ENCODE data around the gene PTCSC3. TPM values are rescaled to one million over a fixed set of nuclear protein-coding genes. Genes with fewer than 3 reads are reported as not detected.

PTCSC3 gene
- total and polyA plus RNA-seq, 2 of the 13 experiments (the other 11 are each of a cell fraction or from before 2014, with no cell fraction given), result not detected

DNA sequence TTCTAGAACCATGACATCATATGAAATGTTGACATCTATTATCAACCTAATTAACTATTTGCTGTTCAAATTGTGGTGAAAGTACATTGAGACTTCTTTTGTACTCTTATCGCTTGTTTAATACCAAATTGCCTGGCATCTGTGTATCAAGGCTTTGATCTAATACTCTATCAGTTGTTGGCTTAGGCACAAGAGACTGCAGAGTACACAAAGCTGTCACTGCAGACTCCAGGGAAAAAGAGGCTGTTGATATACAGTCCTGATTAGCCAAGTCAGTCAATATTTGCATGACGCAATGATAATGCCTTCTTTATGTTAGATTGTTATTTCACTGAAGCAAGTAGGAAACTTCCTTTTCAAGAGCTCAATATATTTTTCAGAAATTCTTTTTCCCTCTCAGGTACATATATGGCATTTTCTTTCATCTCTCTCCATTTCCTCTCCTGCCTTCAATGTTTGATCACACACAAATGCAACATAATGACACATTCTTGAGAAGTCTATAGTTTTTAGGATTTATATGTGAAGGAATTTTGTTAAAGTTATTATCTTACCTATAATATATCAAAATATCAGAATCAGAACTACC lies 32.3 kb upstream of the PTCSC3 start (continued):
- TF ChIP-seq SNAPC4 (CRISPR knock-in tag; IDR thresholded peaks at IDR 0.05) (no peak), ZNF780A (CRISPR knock-in tag; IDR thresholded peaks at IDR 0.05) (no peak), ZNF260 (CRISPR knock-in tag; IDR thresholded peaks at IDR 0.05; ENCODE audit: borderline replicate concordance, low read depth) (no peak), ZFP36L2 (CRISPR knock-in tag; IDR thresholded peaks at IDR 0.05) (no peak), TBL1XR1 (IDR thresholded peaks at IDR 0.05; ENCODE audit: borderline replicate concordance, low read length, partially characterized antibody) (peak; percentile 78), ZZZ3 (CRISPR knock-in tag; IDR thresholded peaks at IDR 0.05; ENCODE audit: borderline replicate concordance) (no peak), ZNF781 (CRISPR knock-in tag; IDR thresholded peaks at IDR 0.05; ENCODE audit: borderline replicate concordance, not compliant biosample characterization) (no peak), MXD4 (CRISPR knock-in tag; IDR thresholded peaks at IDR 0.05) (no peak), EED (CRISPR knock-in tag; IDR thresholded peaks at IDR 0.05) (no peak), HOXA7 (CRISPR knock-in tag; IDR thresholded peaks at IDR 0.05) (no peak), ZNF83 (CRISPR knock-in tag; IDR thresholded peaks at IDR 0.05; ENCODE audit: borderline replicate concordance) (no peak), POGK (CRISPR knock-in tag; conservative IDR thresholded peaks at IDR 0.05) (no peak; the same call in 1 of the 2 replicates), FOXA3 (CRISPR knock-in tag; IDR thresholded peaks at IDR 0.05) (peak; percentile 99), MLLT10 (CRISPR knock-in tag; IDR thresholded peaks at IDR 0.05) (no peak), TAF15 (IDR thresholded peaks at IDR 0.05; ENCODE audit: low read depth, low read length, poor library complexity, severe bottlenecking) (no peak), ZNF598 (CRISPR knock-in tag; IDR thresholded peaks at IDR 0.05; ENCODE audit: borderline replicate concordance) (no peak), BRD4 (CRISPR knock-in tag; IDR thresholded peaks at IDR 0.05) (no peak), ZFP1 (CRISPR knock-in tag; IDR thresholded peaks at IDR 0.05) (no peak), HMGXB4 (CRISPR knock-in tag; IDR thresholded peaks at IDR 0.05; ENCODE audit: borderline replicate concordance in 1 of 2, low read depth in 1 of 2) (0 out of 4 replicates have a peak, but pooled peaks of 1 of the 2 experiments have one; percentile 30), BCL3 (CRISPR knock-in tag; IDR thresholded peaks at IDR 0.05) (no peak)

Measured in HepG2 (cell line).